Testis (tissue), 2 donors: ENCODE results near the gene BCL2L11.

Source experiments
- POLR2A ChIP-seq: fragments of 450-650 bp; IDR thresholded peaks from one replicate; pipeline ENCODE4 v1.6.1; 2017; ENCODE audit warnings: antibody characterized with exemption, mild to moderate bottlenecking, moderate library complexity
- TF ChIP-seq, protein P1 (sequence below), 3 experiments: fragments of 450-650 bp in 2 of 3; fragments of 200-600 bp in 1 of 3; sonication (generic) in 1 of 3; IDR thresholded peaks; one replicate each; pipeline ENCODE4 v1.5.1; 2016 to 2019; ENCODE audit warnings: antibody characterized with exemption in 3 of 3, mild to moderate bottlenecking in 2 of 3, moderate library complexity in 1 of 3

DNA sequence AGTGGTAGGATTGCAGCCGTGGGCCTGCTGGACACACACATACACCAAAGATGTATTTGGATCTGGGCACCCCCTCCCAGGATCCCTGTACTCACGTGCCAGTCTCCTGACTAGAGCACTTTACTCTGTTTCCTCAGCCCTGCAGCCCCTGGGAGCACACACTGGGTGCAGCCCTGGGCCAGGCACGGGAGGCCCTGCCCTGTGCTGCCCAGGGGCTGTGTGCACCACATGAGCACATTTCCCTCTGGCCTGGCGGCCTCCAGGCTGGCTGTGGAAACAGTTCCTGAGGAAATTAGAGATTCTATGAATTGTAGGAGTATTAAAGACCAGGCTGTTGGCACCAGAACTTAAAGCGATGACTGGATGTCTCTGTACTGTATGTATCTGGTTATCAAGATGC, 45.4 kb downstream of the BCL2L11 start:
- TF ChIP-seq POLR2A = no peak
- TF ChIP-seq, protein P1, sequence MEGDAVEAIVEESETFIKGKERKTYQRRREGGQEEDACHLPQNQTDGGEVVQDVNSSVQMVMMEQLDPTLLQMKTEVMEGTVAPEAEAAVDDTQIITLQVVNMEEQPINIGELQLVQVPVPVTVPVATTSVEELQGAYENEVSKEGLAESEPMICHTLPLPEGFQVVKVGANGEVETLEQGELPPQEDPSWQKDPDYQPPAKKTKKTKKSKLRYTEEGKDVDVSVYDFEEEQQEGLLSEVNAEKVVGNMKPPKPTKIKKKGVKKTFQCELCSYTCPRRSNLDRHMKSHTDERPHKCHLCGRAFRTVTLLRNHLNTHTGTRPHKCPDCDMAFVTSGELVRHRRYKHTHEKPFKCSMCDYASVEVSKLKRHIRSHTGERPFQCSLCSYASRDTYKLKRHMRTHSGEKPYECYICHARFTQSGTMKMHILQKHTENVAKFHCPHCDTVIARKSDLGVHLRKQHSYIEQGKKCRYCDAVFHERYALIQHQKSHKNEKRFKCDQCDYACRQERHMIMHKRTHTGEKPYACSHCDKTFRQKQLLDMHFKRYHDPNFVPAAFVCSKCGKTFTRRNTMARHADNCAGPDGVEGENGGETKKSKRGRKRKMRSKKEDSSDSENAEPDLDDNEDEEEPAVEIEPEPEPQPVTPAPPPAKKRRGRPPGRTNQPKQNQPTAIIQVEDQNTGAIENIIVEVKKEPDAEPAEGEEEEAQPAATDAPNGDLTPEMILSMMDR (IDR thresholded peaks at IDR 0.05) = no peak
